ENCODE results near the gene NQO2. TPM values are rescaled to one million over a fixed set of nuclear protein-coding genes. Genes with fewer than 3 reads are reported as not detected.
"Not testable (repeated sequence)": the region's sequence is repeated elsewhere in the genome, so short reads cannot be mapped to it uniquely, and the experiment has no call there.

NQO2 gene
- total RNA-seq, 2 experiments from 2014 or later: 12.8 to 13.7 TPM

DNA sequence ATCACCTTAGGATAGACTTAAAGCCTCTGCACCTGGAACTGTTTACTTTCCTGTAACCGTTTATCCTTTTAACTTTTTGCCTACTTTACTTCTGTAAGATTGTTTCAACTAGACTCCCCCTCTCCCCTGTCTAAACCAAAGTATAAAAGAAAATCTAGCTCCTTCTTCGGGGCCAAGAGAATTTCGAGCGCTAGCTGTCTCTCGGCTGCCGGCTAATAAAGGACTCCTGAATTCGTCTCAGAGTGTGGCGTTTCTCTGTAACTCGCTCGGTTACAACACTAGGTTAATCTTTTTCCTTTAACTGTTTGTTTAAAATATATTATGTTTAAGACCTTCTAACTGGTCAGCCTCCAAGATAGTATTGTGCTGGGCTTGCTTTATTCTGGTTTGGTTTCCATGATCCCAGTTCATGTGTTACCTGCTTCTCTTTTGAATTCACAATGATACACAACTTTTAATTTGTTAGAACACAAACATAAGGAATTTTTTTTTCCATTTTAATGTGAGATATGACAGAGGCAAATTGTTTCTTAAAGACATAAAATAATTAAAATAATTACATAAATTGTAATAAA is 8.7 kb upstream of the NQO2 start:
- Mint-ChIP-seq H3K27ac (peak overlapping the region; percentile 97), H3K36me3 (peaks cover 1% of the 10 kb centered on the region), H3K27me3 (no peaks in the 10 kb centered on the region), H3K4me3 (peak overlapping the region; percentile 84), H3K4me1 (peaks cover 18% of the 10 kb centered on the region), H3K9me3 (no peaks in the 10 kb centered on the region)
- no peak for DNase-seq

GRCh38 chr6:2992330-2992979 is 7.2 kb upstream of the NQO2 start:
- no peak for DNase-seq
- Mint-ChIP-seq H3K9me3 (no peaks in the 10 kb centered on the region), H3K36me3 (peaks cover 1% of the 10 kb centered on the region), H3K27me3 (no peaks in the 10 kb centered on the region), H3K4me3 (no peak overlapping the region), H3K27ac (no peak overlapping the region), H3K4me1 (peaks cover 18% of the 10 kb centered on the region)

GRCh38 chr6:2993755-2994317 is 5.9 kb upstream of the NQO2 start:
- no peak for DNase-seq
- Mint-ChIP-seq H3K36me3 (peaks cover 1% of the 10 kb centered on the region), H3K27ac (no peak overlapping the region), H3K27me3 (no peaks in the 10 kb centered on the region), H3K4me3 (no peak overlapping the region), H3K9me3 (no peaks in the 10 kb centered on the region), H3K4me1 (peaks cover 14% of the 10 kb centered on the region)

DNA sequence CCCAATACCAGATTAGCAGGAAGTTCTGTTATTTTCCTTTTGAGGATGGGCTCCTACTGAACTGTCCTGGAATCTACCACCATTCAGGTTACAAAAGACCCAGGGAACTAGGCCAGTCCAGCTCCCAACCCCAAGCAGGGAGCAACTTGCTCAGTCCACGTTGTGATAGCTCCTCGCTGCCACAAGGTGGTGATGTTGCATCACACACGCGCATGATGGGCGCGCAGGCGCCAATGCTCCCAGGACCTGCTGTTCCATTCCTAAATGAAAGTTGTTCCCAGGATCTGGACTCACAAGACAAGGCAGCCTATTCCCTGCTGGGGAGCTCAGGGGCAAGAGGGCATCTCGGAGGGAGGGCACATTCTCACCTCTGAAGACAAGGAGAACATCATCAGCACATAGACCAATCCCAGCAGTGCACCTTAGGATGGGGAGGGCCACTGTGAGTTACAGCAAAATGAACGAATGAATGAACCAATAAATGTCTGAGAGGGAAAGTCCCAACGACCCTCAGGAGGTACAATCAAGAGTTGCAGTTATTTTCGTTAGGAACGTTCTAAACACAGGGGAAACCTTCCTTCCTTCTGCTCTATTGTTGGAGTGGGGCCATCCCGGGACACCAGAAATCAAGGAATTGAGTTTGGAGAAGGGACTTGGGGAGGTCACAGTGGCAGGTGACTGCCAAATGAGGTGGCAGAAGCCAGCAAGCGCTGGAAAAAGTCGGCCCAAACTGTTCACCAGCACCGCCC is 1.3 kb upstream of the NQO2 start:
- H3K9me3 Mint-ChIP-seq, H3K36me3 Mint-ChIP-seq, H3K27me3 Mint-ChIP-seq: not testable (repeated sequence)
- H3K27ac Mint-ChIP-seq: peak overlapping the region; percentile 98
- H3K4me1 Mint-ChIP-seq: peaks cover 15% of the 10 kb centered on the region
- peak; percentile 64 for DNase-seq
- H3K4me3 Mint-ChIP-seq: peak overlapping the region; percentile 94

GRCh38 chr6:2998998-2999617 is 586 bp upstream of the NQO2 start:
- H3K4me1 Mint-ChIP-seq: peaks cover 15% of the 10 kb centered on the region
- DNase-seq: peak; percentile 83
- no peaks in the 10 kb centered on the region for H3K9me3 Mint-ChIP-seq
- peak overlapping the region; percentile 98 for H3K27ac Mint-ChIP-seq
- peak overlapping the region; percentile 94 for H3K4me3 Mint-ChIP-seq
- no peaks in the 10 kb centered on the region for H3K27me3 Mint-ChIP-seq
- H3K36me3 Mint-ChIP-seq: peaks cover 10% of the 10 kb centered on the region

DNA sequence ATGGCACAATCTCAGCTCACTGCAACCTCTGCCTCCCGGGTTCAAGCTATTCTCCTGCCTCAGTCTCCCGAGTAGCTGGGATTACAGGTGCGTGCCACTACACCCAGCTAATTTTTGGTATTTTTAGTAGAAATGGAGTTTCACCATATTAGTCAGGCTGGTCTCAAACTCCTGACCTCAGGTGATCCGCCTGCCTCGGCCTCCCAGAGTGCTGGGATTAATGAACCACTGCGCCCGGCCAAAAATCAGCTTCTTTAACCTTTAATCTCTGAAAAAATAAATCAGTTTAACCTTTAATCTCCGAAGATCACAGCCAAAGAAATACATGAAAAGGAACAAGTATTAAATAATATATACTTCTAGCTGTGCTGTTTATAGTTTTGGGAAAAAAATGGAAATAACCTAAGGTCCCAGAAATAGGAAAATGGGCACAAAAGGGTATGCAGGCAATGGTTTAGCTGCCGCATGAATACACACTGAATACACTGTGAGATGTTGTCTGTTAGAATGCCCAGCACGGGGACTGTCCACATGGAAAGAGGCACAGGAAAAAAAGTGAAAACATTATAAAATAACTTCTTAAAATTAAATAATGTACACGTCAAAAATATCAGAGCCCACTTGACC is 1.6 kb downstream of the NQO2 start:
- Mint-ChIP-seq H3K27ac (no peak overlapping the region), H3K4me3 (peak overlapping the region; percentile 88), H3K4me1 (peaks cover 19% of the 10 kb centered on the region), H3K27me3 (no peaks in the 10 kb centered on the region), H3K9me3 (no peaks in the 10 kb centered on the region), H3K36me3 (peaks cover 20% of the 10 kb centered on the region)
- DNase-seq: no peak

DNA sequence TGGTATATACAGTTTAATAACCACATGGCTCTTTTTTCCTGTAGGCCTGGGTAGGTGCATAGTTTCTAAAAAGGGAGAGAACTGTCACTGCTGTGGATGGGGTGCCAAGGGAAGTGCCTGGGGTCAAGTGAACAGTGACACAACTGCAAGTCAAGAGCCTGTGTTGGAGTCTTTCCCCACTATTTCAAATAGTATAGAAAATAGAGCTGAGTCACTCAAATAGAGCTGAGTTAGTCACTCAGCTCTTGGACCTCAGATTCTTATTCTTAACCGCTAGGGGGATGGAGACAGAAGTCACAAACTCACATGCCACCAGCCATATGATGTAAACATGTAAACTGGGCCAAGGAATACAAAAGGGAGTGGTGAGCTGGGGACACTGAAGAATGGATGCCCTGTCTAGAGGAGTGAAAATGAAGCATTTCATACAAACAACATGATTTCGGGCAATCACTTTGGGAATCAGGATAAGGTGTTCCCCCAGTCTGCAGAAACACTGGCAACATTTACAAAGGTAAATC is 2.1 kb downstream of the NQO2 start:
- DNase-seq: no peak
- no peak overlapping the region for H3K27ac Mint-ChIP-seq
- peaks cover 19% of the 10 kb centered on the region for H3K4me1 Mint-ChIP-seq
- H3K4me3 Mint-ChIP-seq: no peak overlapping the region
- H3K27me3 Mint-ChIP-seq: no peaks in the 10 kb centered on the region
- H3K9me3 Mint-ChIP-seq: no peaks in the 10 kb centered on the region
- peaks cover 22% of the 10 kb centered on the region for H3K36me3 Mint-ChIP-seq

GRCh38 chr6:3003226-3003625 is 3.5 kb downstream of the NQO2 start:
- not testable (repeated sequence) for H3K9me3 Mint-ChIP-seq, H3K27me3 Mint-ChIP-seq, H3K27ac Mint-ChIP-seq, H3K4me3 Mint-ChIP-seq, DNase-seq
- Mint-ChIP-seq H3K36me3 (peaks cover 30% of the 10 kb centered on the region), H3K4me1 (peaks cover 19% of the 10 kb centered on the region)

DNA sequence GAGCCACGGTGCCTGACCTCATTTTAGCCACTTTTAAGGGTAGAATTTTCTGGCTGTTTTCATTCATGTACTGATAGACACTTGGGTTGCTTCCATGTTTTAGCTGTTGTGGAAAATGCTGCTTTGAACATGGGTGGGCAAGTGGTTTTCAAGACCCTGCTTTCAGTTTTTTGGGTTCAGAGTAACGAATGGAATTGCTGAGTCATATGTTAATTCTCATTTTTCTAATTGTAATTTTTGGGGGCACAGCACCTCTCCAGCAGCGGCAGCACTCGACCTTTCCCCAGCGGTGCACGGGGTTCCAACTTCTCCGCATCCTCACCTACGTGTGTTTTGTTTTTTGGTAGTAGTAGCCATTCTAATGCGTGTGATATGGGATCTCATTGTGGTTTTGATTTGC is 5.4 kb downstream of the NQO2 start:
- no peak for DNase-seq
- Mint-ChIP-seq H3K9me3 (no peaks in the 10 kb centered on the region), H3K36me3 (peaks cover 45% of the 10 kb centered on the region), H3K4me3 (no peak overlapping the region), H3K27ac (no peak overlapping the region), H3K27me3 (no peaks in the 10 kb centered on the region), H3K4me1 (peaks cover 12% of the 10 kb centered on the region)

DNA sequence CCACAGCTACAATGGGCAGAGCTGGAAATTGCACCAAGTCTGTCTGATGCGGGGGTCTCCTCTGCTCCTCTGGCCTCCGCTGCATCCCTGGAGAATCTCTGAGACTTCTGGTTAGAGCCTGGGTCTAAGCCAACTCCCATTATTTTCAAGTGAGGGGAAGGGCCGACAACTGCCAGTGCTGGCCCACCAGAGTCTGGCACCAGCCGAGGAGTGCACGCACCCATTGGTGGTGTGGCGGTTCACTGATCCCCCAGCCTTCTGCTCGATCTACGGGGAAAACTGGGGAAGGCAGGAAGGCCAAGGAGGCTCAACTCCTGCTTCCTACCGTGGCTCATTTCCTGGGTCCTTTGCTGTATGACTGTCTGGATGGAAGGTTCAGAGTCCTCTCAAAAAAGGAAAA is 6.2 kb downstream of the NQO2 start:
- H3K9me3 Mint-ChIP-seq: peaks cover 3% of the 10 kb centered on the region
- no peak overlapping the region for H3K27ac Mint-ChIP-seq
- peaks cover 53% of the 10 kb centered on the region for H3K36me3 Mint-ChIP-seq
- no peak overlapping the region for H3K4me3 Mint-ChIP-seq
- peaks cover 12% of the 10 kb centered on the region for H3K4me1 Mint-ChIP-seq
- DNase-seq: no peak
- H3K27me3 Mint-ChIP-seq: no peaks in the 10 kb centered on the region

DNA sequence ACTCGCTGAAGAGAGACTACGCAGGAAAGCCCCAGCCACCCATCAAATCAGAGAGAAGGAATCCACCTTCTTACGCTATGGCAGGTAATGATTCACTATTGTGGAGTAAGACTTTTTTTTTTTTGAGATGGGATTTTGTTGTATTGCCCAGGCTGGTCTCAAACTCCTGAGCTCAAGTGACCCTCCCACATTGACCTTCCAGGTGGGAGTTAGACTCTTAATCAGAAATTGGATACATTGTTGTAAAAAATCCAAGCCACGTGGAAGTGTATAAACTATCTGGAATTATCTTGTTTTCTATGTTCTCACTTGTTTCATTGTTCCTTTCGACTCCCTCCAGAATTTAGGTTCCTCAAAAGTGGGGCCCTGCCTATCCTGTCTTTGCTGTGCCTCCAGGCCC is 6.8 kb downstream of the NQO2 start:
- H3K27ac Mint-ChIP-seq: no peak overlapping the region
- H3K27me3 Mint-ChIP-seq: no peaks in the 10 kb centered on the region
- no peak for DNase-seq
- peaks cover 59% of the 10 kb centered on the region for H3K36me3 Mint-ChIP-seq
- peaks cover 9% of the 10 kb centered on the region for H3K9me3 Mint-ChIP-seq
- peaks cover 12% of the 10 kb centered on the region for H3K4me1 Mint-ChIP-seq
- no peak overlapping the region for H3K4me3 Mint-ChIP-seq

- Mint-ChIP-seq H3K27ac (no peak overlapping the region), H3K4me1 (peaks cover 6% of the 10 kb centered on the region), H3K9me3 (peaks cover 16% of the 10 kb centered on the region), H3K4me3 (no peak overlapping the region), H3K27me3 (no peaks in the 10 kb centered on the region), H3K36me3 (peaks cover 66% of the 10 kb centered on the region)
- DNase-seq: no peak
These were observed 7.9 kb downstream of the NQO2 start for GRCh38 chr6:3007571-3007970.

GRCh38 chr6:3008712-3009265 is 9.1 kb downstream of the NQO2 start:
- H3K4me1 Mint-ChIP-seq, H3K27me3 Mint-ChIP-seq, H3K4me3 Mint-ChIP-seq, DNase-seq, H3K27ac Mint-ChIP-seq: not testable (repeated sequence)
- Mint-ChIP-seq H3K9me3 (peaks cover 19% of the 10 kb centered on the region), H3K36me3 (peaks cover 71% of the 10 kb centered on the region)

- no peaks in the 10 kb centered on the region for H3K27me3 Mint-ChIP-seq
- peaks cover 19% of the 10 kb centered on the region for H3K9me3 Mint-ChIP-seq
- H3K4me3 Mint-ChIP-seq: no peak overlapping the region
- peaks cover 72% of the 10 kb centered on the region for H3K36me3 Mint-ChIP-seq
- DNase-seq: no peak
- H3K4me1 Mint-ChIP-seq: peaks cover 4% of the 10 kb centered on the region
- no peak overlapping the region for H3K27ac Mint-ChIP-seq
These were observed 10.2 kb downstream of the NQO2 start for GRCh38 chr6:3009930-3010329.
